GM19397 (cell line): ENCODE results near the gene ZFHX2.

Experiments
- ATAC-seq: cut with Tn5 transposase; IDR thresholded peaks from one replicate; pipeline ENCODE4 v1.9.1; 2021; ENCODE audit warnings: mild to moderate bottlenecking, moderate library complexity; ENCODE audit not compliant: unreplicated experiment

Gene ZFHX2

DNA sequence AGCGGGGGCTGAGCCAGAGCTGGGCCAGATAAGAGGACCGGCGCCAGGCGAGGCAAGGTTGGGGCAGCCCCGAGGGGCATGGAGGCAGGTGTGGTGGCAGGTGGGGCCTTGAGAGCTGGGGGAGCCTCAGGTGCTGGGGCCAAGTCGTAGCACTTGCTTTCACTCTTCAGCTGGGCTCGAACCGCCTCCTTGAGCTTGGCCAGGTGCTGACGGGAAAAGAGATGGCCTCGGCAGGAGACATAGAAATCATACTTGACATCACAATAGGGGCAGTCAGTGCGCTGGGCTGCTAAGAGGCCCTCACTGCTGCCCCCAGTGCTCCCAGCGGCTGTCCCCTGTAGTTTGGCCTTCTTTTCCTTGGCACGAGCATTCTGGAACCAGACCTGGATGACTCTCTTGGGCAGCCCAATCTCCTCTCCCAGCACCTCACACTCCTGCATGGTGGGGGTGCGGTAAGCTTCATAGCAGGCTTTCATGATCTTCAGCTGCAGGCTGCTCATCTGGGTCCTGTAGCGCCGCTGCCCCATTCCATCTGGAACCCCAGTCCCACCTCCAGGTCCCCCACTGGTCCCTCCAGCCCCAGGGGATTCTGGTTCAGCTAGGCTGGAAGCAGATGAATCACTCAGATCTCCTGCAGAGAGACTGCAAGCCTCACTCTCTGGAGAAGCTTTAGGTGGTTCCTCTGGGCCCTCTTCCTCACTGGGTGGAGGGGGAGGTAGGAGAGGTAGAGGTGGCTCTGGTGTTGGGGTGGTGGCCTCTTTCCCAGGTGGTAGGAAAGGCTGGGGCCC, 28.1 kb downstream of the ZFHX2 start:
- no peak for ATAC-seq

DNA sequence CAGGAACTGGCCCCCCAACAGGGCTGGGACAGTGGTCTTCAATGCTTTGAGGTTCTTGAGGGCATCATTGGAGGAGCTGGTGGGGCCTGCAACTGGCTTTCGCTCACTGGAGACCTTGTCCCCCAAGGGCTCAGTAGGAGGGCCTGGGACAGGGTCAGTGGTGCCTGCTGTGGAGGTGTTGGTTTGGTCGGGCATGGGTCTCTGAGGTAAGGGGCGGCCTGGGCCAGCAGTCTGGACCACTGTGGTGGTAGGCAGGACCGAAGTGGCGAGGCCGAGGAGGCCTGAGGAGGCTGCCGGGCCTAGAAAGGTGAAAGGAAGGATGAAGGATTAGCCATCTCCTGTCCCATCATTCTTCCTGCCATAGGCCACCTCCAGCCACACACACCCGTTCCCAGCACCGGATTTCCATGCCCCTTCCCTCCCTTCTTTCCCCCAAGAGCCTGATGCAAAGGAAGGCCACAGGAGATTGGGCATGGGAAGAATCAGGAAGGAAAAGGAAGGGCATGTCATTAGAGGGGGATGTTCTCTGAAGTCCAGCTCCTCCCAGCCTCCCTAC, 28.8 kb downstream of the ZFHX2 start:
- no peak for ATAC-seq

DNA sequence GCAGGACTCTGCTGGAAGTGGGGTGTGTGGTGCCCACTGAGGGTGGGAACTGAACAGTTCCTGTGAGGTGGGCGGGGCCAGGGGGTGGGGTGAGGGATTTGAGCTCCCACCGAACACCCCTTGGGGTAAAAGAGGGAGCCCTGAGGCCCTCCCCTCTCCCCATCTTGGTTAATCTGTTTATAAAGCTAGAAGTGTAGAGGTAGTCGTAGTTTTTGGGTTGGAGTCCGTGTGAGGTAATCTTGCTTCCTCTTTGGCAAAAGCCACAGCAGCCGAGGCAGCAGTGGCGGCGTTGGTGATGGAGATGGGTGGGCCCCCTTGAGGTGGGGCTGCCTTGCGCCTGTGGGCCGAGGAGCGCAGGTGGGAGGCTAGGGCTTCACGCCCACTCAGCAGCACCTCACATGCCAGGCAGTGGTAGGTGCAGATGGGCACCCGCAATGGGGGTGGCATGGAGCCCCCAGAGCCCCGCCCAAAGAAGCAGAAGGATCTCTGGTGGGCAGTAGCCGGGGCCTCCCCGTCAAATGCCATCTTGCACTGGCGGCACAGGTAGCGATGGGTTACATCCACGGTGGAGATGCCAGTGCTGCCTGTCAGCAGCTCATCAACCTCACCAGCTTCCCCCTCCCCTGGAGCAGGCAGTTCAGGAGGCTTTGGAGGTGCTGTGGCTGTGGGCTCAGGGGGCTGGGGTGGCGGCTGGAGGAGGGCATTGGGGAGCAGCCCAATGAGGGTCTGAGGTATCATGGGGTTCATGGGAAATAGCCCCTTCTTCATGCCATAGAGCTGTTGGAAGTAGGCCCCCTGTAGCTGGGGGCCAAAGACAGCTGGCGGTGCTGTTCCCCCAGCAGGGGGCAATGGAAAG, 29.6 kb downstream of the ZFHX2 start:
- ATAC-seq: no peak

DNA sequence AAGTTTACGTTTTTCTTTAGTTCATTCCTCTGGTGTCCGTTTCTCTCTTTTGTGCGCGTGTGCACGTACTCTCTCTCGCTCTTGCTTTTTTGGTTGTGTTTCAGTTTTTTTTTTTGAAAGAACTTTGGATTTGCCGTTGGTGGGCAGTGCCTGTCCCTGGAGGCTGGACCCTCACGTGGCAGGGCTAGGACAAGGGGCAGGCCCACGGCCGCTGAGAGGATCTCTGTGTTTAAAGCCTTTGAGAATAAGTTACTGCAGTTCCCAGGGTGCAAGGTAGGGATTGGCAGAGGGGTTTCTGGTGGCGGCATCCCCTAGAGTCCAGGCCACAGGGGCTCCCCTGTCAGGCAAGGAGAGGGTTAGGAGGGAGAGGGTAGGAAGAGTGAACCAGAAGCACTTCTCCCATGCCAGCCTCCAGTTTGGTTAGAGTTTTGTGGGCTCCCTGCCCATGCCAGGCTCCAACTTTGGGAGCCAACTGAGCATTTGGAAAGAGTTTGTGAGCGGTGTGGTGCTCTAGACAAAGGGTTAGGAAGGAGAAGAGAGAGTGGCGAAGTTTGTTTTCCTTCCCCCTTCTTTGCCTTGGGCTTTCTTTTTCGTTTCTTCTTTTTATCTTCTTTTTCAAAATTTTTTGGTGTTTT, 30.5 kb downstream of the ZFHX2 start:
- no peak for ATAC-seq

DNA sequence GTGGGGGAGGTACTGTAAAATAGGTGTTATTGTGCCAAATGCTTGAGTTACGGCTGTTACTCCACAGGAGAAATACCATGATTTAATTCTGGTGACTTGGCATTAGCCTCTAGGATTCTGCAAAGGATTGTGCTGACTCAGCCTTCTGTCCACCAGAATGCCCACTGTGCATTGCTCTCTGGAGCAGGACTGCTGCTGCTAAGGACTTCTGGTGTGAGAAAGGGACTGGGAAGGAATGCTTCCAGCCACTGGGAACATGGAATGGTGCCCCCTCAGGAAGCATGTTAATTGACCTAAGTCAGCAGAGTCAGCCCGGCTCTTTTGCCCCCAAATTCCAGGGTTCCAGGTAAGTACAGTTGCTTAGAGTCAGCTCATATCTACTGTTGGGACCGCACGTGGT, 32.9 kb downstream of the ZFHX2 start:
- ATAC-seq: no peak

DNA sequence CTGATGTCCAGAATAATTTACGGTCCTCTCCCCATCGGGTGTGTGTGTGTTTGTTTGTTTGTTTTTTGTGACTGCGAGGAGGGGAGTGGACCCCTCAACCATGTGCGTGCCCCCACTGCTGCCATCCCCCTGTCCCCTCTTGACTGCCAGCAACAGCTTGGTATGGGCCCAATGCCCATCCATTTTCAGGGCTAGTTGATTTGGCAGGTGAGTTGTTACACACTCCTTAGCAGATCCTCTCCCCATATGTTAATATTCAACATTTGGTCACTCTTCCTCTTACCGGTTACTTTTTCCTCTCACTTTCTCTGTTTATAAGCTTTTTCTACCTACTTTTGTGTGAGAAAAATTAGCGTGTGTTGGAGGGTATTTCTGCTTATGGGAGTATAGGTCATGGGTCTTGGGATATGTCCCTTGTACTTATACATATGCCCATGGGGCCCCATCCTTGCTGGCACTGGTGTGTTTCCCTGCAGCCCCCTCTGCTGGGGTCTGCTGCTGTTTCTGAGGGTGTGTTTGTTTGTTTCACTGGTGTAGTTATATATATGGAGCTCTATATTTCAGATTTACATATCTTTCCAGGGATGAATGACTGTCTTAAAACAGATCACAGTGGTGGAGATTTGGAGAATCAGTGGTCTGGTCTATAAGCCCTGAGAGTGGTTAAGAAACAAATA, 33.8 kb downstream of the ZFHX2 start:
- ATAC-seq: no peak

DNA sequence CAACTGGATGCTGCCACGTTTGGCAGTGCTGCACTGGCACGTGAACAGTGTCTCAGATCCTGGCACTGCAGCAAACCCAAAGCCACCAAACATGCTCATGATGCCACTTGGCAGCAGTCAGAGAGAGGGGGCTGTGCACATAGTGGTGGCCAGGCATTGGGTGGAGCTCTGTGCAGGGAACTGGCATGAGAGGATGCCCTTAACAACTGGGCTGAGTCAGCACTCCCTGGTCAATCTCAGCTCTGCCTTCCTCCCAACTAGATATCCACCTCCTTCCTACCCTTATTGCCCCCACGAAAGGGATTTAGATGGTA, 37.0 kb downstream of the ZFHX2 start:
- no peak for ATAC-seq

DNA sequence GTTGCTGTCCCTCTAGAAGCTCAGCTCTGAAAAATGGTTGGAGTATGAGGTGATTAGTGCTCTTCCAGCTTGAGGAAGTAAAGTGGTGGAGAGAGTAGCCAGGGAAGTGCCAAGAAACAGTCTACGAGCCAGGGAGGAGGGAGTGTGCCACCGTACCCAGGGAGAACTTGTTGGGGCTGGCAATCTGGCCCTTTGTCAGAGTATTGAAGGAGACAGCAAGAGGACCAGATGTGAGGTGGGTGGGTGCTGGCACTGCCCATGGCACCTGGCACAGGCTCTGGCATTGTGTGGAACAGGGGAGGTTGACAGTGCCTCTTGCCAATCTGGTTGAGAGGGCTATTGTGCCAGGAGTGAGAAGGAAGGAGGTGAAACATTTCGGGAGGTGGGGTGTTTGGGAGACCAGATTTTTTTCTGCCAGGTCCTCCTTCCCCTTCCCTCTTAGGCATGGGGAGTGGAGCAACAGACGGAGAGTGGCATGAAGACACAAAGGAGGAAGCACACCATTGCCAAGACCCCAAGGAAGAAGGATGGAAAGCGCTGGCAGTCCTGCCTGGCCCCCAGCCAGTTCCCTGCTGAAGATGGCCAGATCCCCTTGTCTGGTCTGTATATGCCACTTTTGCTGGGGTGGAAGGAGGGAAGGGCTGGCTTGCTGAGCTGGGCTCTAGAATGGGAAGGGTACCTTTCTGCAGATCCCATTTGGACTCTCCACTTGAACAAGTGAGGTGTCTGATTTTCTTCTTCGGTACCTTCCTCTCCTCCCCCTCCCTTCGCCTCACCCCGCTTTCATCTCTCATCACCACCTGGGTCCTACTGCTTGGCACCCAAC, 37.5 kb downstream of the ZFHX2 start:
- no peak for ATAC-seq

DNA sequence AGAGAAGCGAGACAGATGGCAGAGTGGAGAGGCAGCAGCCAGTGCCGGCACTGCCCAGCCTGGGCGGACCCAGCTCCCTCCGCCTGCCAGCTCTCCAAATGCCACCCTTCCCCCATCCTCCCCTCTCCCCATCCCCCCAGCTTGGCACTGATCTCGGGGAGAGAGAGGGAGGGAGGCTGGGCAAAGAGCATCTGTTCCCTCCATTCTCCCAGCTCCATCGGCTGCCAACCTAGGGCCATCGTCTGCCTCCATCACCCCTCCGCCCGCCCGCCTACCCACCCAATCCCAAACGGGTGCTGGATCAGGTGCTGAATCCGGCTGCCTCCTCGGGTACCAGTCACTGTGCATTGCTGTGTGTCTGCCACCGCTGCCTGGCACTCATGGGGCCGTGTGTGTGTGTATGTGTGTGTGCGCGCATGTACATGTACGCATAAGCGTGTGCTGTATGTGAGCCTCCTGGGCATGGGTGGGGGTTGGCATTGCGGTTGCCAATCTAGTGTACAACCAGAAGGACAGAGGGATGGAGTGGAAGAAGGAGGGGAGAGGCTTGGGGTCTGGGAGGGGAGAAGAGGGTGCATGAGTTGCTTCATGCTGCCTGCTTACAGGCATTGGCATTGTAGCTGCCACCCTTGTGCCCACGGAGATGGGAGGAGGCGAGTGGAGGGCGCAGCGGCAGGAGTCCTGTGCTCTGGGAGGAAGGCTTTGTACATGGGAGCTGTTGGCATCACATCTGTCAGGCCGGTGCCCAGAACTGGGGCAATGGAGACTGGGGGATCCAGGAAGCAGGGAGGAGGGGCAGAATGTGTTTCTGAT, 38.4 kb downstream of the ZFHX2 start:
- no peak for ATAC-seq

DNA sequence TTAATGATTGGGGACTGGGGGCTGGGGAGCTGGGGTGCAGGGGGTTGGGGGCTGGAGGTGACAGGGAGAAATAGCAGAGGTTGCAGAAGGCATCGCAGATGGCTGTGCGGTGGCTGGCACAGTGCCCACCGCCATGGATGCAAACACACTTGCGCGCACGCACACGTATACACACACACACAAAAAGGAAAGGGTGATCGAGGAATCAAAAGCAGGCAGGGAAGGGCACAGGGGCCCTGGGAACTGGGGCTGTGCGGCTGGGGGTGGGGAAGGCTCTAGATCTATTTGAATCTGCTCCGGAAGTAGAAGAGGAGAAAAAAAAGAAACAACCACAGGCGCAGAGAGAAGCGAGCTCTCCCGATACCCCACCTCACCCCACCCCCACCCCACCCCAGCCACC, 39.4 kb downstream of the ZFHX2 start:
- ATAC-seq: no peak

DNA sequence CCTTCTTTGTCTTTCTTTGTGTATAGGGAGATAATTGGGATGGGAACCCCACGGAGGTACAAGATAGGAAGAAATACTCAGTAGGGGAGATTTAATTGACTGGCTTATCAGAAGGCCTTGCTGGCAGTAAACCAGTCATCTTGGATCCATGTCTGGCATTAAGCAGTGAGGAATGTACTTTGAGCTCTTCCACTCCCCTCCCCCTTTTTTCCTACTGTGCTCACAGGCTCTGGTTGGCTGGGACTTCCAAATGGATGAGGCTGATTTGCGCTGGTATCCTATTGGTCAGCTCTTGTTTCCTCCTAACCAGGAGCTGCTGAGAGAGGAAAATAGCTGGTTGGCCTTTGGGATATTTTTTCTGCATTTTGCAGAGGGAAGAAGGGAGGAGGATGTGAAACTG, 57.3 kb downstream of the ZFHX2 start:
- no peak for ATAC-seq

DNA sequence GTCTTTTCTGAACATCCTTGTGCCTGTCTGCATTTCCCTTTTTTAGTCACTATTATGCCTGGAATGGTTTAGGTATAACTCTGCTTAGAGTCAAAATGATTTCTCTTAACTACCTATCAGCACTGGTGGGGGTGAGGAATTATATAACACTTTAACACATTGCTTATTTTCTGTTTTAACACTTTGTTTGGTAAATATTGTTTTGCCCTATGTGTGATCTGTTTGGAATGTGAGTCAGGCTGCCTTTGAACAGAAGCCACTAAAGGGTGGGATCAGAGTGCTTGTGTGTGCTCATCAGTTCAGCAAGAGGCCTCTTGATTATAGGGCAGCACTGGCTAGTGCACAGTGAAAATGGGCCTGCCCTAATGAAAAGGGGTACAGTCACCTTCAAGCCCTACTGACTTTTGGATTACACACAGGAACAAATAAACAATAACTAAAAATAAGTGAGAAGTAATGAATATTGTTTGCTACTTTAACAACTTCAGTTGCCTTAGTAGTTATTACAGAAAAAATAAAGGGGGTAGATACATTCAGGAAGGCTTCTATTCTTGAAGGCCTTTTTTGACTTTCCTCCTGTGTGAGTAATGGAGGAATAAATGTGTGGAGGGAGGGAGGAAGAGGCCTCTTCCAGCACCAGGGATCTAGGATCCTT, 58.8 kb downstream of the ZFHX2 start:
- no peak for ATAC-seq

DNA sequence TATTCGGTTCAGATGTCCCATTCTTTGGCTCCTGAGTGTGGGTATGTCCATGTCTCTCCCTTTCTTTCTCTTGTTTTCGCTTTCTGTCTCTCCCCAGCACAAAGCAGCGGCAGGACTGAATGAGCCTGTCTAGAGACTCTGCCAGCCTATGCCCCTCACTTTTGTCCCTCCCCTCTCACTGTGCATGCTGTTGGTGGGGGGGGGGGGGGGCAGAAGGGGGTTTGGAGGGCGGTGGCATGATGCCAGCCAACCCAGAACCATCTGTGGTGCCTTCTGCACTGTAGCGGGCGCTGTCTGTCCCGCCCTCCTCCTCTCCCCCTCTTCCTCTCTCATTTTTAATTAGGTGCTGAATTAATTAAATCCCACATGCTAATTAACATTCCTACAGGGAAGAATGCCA, 64.3 kb downstream of the ZFHX2 start:
- ATAC-seq: no peak

DNA sequence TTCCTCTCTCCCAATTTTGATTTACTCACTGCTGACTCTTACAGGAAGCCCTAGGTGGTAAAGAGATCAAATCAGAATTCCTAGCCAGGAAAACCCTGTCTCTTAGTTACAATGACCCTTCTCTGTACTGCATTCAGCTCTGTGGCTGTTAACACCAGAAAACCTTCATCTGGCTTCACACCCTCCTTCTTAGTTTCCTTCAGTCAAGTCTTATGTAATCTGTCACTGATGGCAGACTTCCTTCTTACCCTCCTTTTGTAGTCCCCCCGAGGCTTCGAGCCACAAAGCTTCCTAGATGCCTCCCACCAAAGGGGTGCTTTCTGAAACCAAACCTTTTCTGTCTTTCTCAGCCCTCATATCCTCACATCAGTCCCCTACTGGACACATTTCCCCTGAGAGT, 65.5 kb downstream of the ZFHX2 start:
- ATAC-seq: no peak

DNA sequence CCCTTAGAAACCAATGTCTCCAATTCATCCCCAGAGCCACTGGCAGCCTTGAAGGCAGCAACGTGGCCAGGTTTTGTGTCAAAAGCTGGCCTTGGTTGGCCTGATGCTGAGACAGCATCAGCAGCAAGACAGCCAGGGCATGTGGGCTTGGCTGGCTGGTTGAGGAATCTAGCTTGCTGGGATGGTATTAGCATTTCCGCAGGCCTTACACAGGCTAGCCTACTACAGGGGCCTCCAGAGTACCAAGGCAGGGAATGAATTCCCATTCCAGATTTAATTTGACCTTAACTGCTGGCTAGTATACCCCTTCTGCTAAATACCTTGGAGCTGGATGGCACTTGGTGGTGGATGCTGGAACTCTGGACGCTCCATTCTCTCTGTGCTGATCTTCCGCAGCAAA, 66.2 kb downstream of the ZFHX2 start:
- no peak for ATAC-seq

DNA sequence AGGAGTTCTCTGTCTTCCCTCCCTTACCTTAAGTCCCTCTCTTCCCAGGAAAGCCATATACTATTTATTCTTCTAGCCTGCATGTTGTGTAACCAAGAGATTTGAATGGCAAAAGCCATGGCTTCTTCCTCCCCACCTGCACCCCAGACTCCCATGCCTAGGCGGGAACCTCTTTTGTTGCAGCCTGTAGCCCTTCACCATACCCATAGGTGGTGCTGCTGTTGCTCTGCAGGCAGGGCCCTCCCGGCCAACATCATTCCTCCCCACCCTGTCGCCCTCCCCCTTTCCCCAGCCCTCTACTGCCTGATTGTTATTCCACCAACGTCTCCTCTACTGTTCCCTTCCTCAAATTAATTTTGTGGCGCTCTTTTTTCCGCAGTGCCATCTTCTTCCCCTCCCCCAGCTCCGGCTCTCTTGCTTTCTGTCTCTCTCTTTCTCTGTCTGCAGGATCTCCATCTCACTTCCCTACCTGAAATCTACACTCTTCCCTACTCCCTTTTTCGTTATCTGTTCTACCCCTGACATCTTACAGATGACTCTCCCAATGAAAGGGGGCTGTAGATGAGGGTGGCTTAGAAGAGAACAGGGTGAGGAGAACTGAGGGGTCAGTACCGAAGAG, 68.2 kb downstream of the ZFHX2 start:
- ATAC-seq: no peak

DNA sequence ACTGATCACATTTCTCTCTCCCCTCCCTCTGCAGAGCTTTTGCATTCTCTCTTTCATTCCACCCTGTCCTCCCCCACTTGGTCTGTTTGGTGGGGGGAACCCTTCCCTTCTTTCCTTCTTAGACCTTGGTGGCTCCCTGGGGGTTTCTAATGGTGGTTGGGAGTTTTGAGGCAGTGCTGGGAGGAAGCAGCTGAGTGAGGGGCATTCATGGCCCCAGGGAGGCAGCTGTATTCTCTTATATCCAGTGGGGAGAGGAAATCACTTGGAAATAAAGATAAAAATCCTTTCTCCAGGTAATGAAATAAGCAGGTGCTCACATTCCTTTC, 68.8 kb downstream of the ZFHX2 start:
- no peak for ATAC-seq

DNA sequence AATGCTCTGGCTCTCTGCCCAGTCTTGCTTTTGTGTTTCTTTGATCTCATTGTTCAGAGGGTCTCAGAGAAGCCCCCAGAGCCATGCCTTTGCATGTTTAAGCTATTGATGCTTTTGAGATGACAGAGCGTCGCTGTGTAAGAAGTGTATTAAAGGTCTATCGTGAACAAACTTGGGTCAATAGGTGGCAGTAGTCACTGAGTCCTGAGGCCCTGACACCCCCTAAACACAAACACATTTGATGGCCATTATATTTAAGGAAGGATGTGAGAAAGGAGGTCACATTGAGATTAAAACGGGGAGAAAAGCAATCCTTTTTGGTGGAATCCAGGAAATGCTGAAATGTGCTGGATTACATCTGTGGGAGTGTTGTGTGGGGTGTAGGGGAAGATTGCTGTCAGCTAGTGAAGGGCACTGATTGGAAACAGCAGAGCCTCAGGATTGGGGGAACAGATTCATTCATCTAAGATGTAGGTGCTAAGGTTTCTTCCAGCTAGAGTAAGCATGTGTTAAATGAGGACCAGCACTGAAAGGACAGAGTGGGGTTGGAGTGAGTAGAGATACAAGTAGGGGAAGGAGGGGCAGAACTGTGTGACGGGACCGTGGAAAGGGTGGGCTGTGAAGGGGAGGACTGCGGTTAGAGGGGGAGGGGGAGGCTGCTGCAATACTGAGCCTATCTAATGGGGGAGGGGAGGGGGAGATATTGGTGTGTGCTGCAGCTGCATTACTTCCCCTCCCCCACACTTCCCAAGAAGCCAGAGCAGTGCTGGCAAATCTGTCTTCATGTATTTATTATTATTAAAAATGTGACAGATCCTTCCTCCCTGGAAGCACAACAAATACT, 69.4 kb downstream of the ZFHX2 start:
- no peak for ATAC-seq
